Measurements from ENCODE around the gene NALCN.

The NALCN gene

DNA sequence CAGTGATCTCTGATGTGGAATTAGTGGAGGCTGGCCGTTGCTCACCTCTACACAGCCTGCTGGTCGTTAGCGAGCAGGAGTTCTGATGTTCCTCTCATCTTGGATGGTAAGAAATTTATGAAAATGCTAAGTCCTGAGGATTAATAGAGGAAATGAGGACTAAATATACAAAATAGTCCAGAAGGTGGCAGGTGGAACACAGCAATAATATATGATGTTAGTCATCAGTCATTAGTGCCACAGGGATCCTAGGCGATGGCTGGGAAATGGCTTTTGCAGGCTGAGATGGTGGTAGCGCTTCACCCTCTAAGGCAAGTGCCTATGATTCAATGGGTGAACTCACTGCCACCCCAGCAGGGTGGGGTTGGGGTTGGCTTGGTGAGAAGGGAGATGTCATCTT is 403.1 kb downstream of the NALCN start:
- no peak for DNase-seq

DNA sequence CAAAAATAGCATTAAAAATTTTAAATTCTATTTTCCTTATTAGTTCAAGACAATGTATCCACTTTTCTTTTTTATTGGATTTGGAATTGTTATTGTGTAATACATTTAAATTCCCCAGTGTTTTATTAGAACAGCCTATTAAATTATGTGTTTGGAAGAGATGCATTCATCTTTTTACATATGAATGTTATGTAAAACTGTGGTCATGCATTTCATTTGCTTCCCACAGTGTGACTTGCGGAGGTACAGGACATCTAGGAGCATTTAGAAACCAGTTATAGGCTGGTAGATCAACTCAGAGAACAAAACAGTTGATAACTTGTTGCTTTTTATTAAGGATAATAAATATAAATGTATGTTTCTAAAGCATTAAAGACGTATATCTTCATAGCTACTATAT is 406.2 kb downstream of the NALCN start:
- DNase-seq, result no peak

DNA sequence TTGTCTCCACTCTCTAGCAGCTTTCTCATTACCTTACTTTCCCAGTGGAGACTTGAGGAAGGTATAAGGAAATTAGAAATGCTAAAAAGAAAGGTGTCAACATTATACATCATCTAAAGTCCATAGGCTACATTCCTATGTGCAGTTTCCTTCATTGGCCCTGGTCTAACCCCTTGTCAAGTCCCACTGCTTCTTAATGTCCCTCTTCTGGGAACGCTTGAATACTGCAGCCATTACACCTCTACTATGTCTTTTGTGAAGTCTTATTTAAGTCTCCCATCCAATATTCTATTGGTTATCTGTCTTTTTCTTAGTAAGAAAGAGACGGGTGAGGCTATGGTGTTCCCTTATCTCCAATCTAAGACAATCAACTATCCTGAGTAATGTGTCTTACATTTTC is 409.1 kb downstream of the NALCN start:
- DNase-seq, result no peak

All from activated naive CD4-positive, alpha-beta T cell treated with Interleukin-2 at 50 U/mL for 16 hours (primary cell).